ENCODE data around the gene CFAP251. TPM values are rescaled to one million over a fixed set of nuclear protein-coding genes. Genes with fewer than 3 reads are reported as not detected.

CFAP251 gene
- polyA plus RNA-seq, 1 donor (not counting 4 experiments of a cell fraction or from before 2014, with no cell fraction given) = 74.2 TPM

- no peak overlapping the region for H3K27ac ChIP-seq (ENCODE audit: control insufficient read depth, insufficient read depth, low read length)
- FAIRE-seq = no peak
These were observed 2.7 kb downstream of the CFAP251 start for GRCh38 chr12:121921066-121921465.

GRCh38 chr12:121925358-121925695 lies 6.9 kb downstream of the CFAP251 start:
- Histone ChIP-seq H3K4me1 (ENCODE audit: control insufficient read depth, extremely low read depth, insufficient read depth, low read length) (peaks cover 22% of the 10 kb centered on the region), H2AFZ (ENCODE audit: control insufficient read depth, low read length) (peak overlapping the region; percentile 47), H3K9ac (ENCODE audit: control insufficient read depth, extremely low read depth, insufficient read depth, low read length) (peak overlapping the region; percentile 81), H3K27ac (ENCODE audit: control insufficient read depth, insufficient read depth, low read length) (peak overlapping the region; percentile 89), H3K9me1 (ENCODE audit: control insufficient read depth, extremely low read depth, insufficient read depth, low read length) (no peaks in the 10 kb centered on the region), H3K4me3 (ENCODE audit: control insufficient read depth in 2 of 3, extremely low read depth in 1 of 3, insufficient read depth in 2 of 3, low read depth in 1 of 3, low read length in 3 of 3) (peak overlapping the region in 2 of 3 experiments; percentile 49 to 64), H3K79me2 (ENCODE audit: control insufficient read depth, insufficient read depth, low read length) (no peaks in the 10 kb centered on the region), H4K20me1 (ENCODE audit: control insufficient read depth, extremely low read depth, insufficient read depth, low read length) (no peaks in the 10 kb centered on the region), H3K27me3 (ENCODE audit: control insufficient read depth, extremely low read depth, insufficient read depth, low read length) (no peaks in the 10 kb centered on the region), H3K9me3 (ENCODE audit: control insufficient read depth, low read depth, low read length) (no peaks in the 10 kb centered on the region), H3K4me2 (ENCODE audit: control insufficient read depth, extremely low read depth, insufficient read depth, low read depth, low read length) (peak overlapping the region; percentile 84), H3K36me3 (ENCODE audit: control insufficient read depth in 2 of 2, extremely low read depth in 1 of 2, insufficient read depth in 2 of 2, low read length in 2 of 2) (peaks cover 0 to 3% of the 10 kb centered on the region in 2 experiments)
- TF ChIP-seq EZH2 (IDR thresholded peaks at IDR 0.05; ENCODE audit: low read length) = no peak
- TF ChIP-seq CTCF (optimal IDR thresholded peaks at IDR 0.05 in 1 of 3, IDR thresholded peaks at IDR 0.05 in 1 of 3, conservative IDR thresholded peaks at IDR 0.05 in 1 of 3; ENCODE audit: extremely low read depth in 1 of 3, insufficient read depth in 2 of 3, low read length in 3 of 3) = no peak
- FAIRE-seq (no peak), DNase-seq (ENCODE audit: low read depth, low spot score) (no peak)
- dilution Hi-C loops (cut with MboI; ENCODE audit: extremely low pct_ligation_motif_present, low sequenced_read_pairs) = no loop called here

More at GRCh38 chr12:121921066-121921465, 2.7 kb downstream of the CFAP251 start:
- H3K4me2 ChIP-seq (ENCODE audit: control insufficient read depth, extremely low read depth, insufficient read depth, low read depth, low read length) = no peak overlapping the region
- no peaks in the 10 kb centered on the region for H3K27me3 ChIP-seq (ENCODE audit: control insufficient read depth, extremely low read depth, insufficient read depth, low read length)
- no peaks in the 10 kb centered on the region for H3K9me1 ChIP-seq (ENCODE audit: control insufficient read depth, extremely low read depth, insufficient read depth, low read length)
- H3K36me3 ChIP-seq (ENCODE audit: control insufficient read depth in 2 of 2, extremely low read depth in 1 of 2, insufficient read depth in 2 of 2, low read length in 2 of 2) = peaks cover 11 to 20% of the 10 kb centered on the region in 2 experiments
- dilution Hi-C loops (cut with MboI; ENCODE audit: extremely low pct_ligation_motif_present, low sequenced_read_pairs) = no loop called here
- DNase-seq (ENCODE audit: low read depth, low spot score) = no peak
- H4K20me1 ChIP-seq (ENCODE audit: control insufficient read depth, extremely low read depth, insufficient read depth, low read length) = no peaks in the 10 kb centered on the region
- no peak overlapping the region for H3K9ac ChIP-seq (ENCODE audit: control insufficient read depth, extremely low read depth, insufficient read depth, low read length)
- no peak for TF ChIP-seq EZH2 (IDR thresholded peaks at IDR 0.05; ENCODE audit: low read length)
- no peak for TF ChIP-seq CTCF (optimal IDR thresholded peaks at IDR 0.05 in 1 of 3, IDR thresholded peaks at IDR 0.05 in 1 of 3, conservative IDR thresholded peaks at IDR 0.05 in 1 of 3; ENCODE audit: extremely low read depth in 1 of 3, insufficient read depth in 2 of 3, low read length in 3 of 3)
- no peak overlapping the region for H2AFZ ChIP-seq (ENCODE audit: control insufficient read depth, low read length)
- H3K4me1 ChIP-seq (ENCODE audit: control insufficient read depth, extremely low read depth, insufficient read depth, low read length) = peaks cover 23% of the 10 kb centered on the region
- no peak overlapping the region for H3K4me3 ChIP-seq (ENCODE audit: control insufficient read depth in 2 of 3, extremely low read depth in 1 of 3, insufficient read depth in 2 of 3, low read depth in 1 of 3, low read length in 3 of 3)
- H3K9me3 ChIP-seq (ENCODE audit: control insufficient read depth, low read depth, low read length) = no peaks in the 10 kb centered on the region
- H3K79me2 ChIP-seq (ENCODE audit: control insufficient read depth, insufficient read depth, low read length) = no peaks in the 10 kb centered on the region
